Esophagus muscularis mucosa (tissue), 3 donors: ENCODE results near the gene GNG7.

Experiments used
- POLR2AphosphoS5 ChIP-seq, 2 donors: sonication (generic); formaldehyde crosslinking; IDR thresholded peaks; one replicate each; pipeline ENCODE4 v1.6.1; 2017; ENCODE audit warnings: antibody characterized with exemption in 2 of 2
- TF ChIP-seq, protein P1 (sequence below), 3 experiments: fragments of 200-600 bp in 2 of 3; fragments of 450-650 bp in 1 of 3; sonication (generic) in 2 of 3; IDR thresholded peaks; one replicate each; pipeline ENCODE4 v1.5.1; 2017 to 2019; ENCODE audit warnings: antibody characterized with exemption in 3 of 3, mild to moderate bottlenecking in 2 of 3, moderate library complexity in 1 of 3

- no peak for TF ChIP-seq POLR2AphosphoS5 (IDR thresholded peaks at IDR 0.05)
- TF ChIP-seq, protein P1, sequence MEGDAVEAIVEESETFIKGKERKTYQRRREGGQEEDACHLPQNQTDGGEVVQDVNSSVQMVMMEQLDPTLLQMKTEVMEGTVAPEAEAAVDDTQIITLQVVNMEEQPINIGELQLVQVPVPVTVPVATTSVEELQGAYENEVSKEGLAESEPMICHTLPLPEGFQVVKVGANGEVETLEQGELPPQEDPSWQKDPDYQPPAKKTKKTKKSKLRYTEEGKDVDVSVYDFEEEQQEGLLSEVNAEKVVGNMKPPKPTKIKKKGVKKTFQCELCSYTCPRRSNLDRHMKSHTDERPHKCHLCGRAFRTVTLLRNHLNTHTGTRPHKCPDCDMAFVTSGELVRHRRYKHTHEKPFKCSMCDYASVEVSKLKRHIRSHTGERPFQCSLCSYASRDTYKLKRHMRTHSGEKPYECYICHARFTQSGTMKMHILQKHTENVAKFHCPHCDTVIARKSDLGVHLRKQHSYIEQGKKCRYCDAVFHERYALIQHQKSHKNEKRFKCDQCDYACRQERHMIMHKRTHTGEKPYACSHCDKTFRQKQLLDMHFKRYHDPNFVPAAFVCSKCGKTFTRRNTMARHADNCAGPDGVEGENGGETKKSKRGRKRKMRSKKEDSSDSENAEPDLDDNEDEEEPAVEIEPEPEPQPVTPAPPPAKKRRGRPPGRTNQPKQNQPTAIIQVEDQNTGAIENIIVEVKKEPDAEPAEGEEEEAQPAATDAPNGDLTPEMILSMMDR (IDR thresholded peaks at IDR 0.05): no peak
Measured at GRCh38 chr19:2500841-2501261, 201.6 kb downstream of the GNG7 start.
